HL-60 (cell line): ENCODE data around the gene ARMH3.

Experiments used
- DNase-seq, 2 experiments: peaks; one replicate each; pipeline ENCODE4 v3.0.0-alpha.2; 2010 to 2020; ENCODE audit warnings: low read depth in 1 of 2, low spot score in 1 of 2
- H3K27ac ChIP-seq: fragments of 250-450 bp; sonication (Bioruptor Pico); replicated peaks from 2 replicates; pipeline ENCODE4 v1.5.1; 2020; ENCODE audit warnings: mild to moderate bottlenecking, moderate library complexity
- H3K27me3 ChIP-seq: fragments of 250-450 bp; sonication (Bioruptor Pico); 2 replicates; pipeline ENCODE4 v1.5.1; 2021; ENCODE audit warnings: mild to moderate bottlenecking, moderate library complexity; ENCODE audit not compliant: insufficient read depth, poor library complexity, severe bottlenecking
- H3K4me3 ChIP-seq: replicated peaks from 2 replicates; pipeline ENCODE4 v1.5.1; 2011; ENCODE audit warnings: mild to moderate bottlenecking, control low read depth, low read length; ENCODE audit not compliant: insufficient read depth
- GABPA ChIP-seq: IDR thresholded peaks from 2 replicates; pipeline ENCODE4 v1.6.1; 2012; ENCODE audit warnings: low read depth
- POLR2AphosphoS5 ChIP-seq: IDR thresholded peaks from 2 replicates; pipeline ENCODE4 v1.6.1; 2012; ENCODE audit warnings: low read depth
- REST ChIP-seq: IDR thresholded peaks from 2 replicates; pipeline ENCODE4 v1.6.1; 2012; ENCODE audit warnings: low read depth; ENCODE audit not compliant: insufficient replicate concordance
- SPI1 ChIP-seq: IDR thresholded peaks from 2 replicates; pipeline ENCODE4 v1.6.1; 2012; ENCODE audit warnings: low read depth, mild to moderate bottlenecking, borderline replicate concordance
- TF ChIP-seq, protein P1 (sequence below): IDR thresholded peaks from one replicate; pipeline ENCODE4 v1.5.1; 2011; ENCODE audit warnings: low read length, control low read depth, inconsistent platforms; ENCODE audit not compliant: insufficient read depth

The ARMH3 gene

DNA sequence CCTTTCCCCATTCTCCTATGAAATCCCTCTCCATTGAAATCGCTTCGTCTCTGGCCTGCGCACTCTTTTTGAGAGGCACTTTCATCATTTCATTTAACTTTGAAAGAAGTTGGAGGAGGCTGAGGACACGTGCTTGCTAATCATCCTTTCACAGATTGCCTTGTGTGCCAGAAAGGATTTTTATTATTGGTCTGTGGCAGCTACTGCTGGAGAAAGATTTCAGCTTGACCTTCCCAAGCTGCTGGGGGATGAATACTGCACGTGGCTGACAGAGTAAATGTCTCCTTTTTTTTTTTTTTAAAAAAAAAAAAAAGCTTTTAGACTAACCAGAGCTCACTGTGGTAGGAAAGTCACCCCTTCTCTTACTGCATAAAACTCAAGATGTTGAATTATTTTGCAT, 168.2 kb downstream of the ARMH3 start:
- Histone ChIP-seq H3K27me3 (no peaks in the 10 kb centered on the region), H3K4me3 (no peak overlapping the region), H3K27ac (no peak overlapping the region)
- DNase-seq: no peak
- TF ChIP-seq REST (no peak), SPI1 (no peak), GABPA (no peak), POLR2AphosphoS5 (no peak)
- TF ChIP-seq, protein P1, sequence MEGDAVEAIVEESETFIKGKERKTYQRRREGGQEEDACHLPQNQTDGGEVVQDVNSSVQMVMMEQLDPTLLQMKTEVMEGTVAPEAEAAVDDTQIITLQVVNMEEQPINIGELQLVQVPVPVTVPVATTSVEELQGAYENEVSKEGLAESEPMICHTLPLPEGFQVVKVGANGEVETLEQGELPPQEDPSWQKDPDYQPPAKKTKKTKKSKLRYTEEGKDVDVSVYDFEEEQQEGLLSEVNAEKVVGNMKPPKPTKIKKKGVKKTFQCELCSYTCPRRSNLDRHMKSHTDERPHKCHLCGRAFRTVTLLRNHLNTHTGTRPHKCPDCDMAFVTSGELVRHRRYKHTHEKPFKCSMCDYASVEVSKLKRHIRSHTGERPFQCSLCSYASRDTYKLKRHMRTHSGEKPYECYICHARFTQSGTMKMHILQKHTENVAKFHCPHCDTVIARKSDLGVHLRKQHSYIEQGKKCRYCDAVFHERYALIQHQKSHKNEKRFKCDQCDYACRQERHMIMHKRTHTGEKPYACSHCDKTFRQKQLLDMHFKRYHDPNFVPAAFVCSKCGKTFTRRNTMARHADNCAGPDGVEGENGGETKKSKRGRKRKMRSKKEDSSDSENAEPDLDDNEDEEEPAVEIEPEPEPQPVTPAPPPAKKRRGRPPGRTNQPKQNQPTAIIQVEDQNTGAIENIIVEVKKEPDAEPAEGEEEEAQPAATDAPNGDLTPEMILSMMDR: no peak

DNA sequence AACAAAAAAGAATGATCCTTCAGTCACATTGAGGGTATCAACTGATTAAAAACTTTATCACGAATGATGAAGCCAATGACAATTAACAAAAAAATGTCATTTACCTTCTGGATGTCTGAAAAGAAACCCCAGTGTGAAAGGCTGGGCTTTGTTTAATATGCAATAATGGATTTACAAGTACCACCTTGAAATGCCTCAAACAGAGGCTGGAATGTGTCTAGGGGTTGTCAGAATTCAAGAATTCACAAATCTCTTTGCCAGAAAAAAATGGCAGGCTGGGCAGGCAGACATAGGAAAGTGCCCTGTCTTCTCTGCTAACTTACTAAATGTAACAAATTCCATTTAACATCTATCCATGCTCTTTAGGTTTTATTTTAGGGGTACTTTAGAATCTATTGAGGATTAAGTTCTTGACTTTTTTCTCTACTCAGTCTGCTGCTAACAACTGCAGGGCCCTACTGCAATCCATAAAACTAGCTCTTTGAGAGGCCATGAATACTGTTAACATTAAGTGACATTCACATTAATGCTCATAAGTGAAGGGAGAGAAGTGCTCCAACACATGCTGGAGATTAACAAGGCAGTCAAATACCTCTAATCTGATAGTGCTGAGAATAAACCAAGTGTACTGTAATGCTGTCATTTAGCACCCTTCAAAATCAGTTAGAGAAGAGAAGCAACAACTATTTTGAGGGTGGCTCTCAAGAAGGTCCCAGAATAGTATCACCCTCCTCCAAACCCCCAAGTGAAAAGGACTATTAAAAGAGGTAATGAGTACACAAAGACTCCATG, 169.3 kb downstream of the ARMH3 start:
- TF ChIP-seq SPI1 (no peak), REST (no peak), GABPA (no peak), POLR2AphosphoS5 (no peak)
- TF ChIP-seq, protein P1: no peak
- no peak overlapping the region for H3K4me3 ChIP-seq
- H3K27ac ChIP-seq: no peak overlapping the region
- no peak for DNase-seq
- H3K27me3 ChIP-seq: no peaks in the 10 kb centered on the region

- Histone ChIP-seq H3K27ac (no peak overlapping the region), H3K4me3 (no peak overlapping the region), H3K27me3 (no peaks in the 10 kb centered on the region)
- DNase-seq: no peak
- no peak for TF ChIP-seq SPI1
- TF ChIP-seq, protein P1: no peak
- no peak for TF ChIP-seq REST
- TF ChIP-seq POLR2AphosphoS5: no peak
- no peak for TF ChIP-seq GABPA
Observed at GRCh38 chr10:101881036-101881774, 174.8 kb downstream of the ARMH3 start.
